ENCODE results near the gene SERINC3.

SERINC3 gene

DNA sequence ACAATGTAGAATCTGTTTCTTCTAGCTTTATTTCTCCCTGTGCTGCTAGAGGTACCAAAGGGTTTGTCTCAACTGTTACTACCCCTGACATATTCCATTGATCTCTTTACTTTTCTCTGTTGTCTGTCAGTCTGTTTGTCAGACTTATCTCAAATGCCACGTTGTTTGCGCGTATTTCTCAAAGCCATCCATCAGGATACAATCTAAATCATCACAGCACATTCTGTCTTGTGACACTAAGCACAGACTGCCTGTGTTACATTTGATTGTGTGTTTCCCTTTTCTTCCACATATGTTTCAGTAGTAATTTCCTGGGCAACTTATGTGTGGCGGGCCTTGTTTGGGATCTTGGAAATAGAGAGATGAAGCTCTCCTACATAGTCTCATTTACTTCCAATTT lies 30.2 kb upstream of the SERINC3 start:
- no peaks in the 10 kb centered on the region for H3K9me3 Mint-ChIP-seq

DNA sequence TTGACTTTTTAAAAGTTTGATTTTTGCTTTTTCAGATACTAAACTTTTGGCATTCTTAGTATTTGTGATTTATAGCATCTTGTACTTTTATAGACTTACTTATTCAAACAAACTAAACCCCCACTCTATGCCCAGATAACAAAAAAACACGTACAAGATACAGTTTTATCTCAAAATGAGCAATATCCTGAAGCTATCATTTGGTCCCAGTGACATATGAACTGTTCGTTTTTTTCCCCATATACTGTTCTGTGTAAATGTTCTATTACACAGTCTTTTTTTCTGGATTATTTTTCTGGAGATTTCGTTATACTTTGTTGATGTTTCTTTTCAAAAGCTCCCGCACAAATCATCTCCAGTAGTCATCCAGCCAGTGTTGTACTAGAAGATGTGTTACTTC lies 27.3 kb upstream of the SERINC3 start:
- TF ChIP-seq, protein P1, sequence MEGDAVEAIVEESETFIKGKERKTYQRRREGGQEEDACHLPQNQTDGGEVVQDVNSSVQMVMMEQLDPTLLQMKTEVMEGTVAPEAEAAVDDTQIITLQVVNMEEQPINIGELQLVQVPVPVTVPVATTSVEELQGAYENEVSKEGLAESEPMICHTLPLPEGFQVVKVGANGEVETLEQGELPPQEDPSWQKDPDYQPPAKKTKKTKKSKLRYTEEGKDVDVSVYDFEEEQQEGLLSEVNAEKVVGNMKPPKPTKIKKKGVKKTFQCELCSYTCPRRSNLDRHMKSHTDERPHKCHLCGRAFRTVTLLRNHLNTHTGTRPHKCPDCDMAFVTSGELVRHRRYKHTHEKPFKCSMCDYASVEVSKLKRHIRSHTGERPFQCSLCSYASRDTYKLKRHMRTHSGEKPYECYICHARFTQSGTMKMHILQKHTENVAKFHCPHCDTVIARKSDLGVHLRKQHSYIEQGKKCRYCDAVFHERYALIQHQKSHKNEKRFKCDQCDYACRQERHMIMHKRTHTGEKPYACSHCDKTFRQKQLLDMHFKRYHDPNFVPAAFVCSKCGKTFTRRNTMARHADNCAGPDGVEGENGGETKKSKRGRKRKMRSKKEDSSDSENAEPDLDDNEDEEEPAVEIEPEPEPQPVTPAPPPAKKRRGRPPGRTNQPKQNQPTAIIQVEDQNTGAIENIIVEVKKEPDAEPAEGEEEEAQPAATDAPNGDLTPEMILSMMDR (IDR thresholded peaks at IDR 0.05; ENCODE audit: unreplicated experiment in 3 of 3), result no peak
- H3K36me3 Mint-ChIP-seq (ENCODE audit: low read depth), result no peaks in the 10 kb centered on the region
- peak overlapping the region; percentile 93 to 94 (median 94) for H3K27ac Mint-ChIP-seq
- H3K4me1 Mint-ChIP-seq, result peaks cover 50% of the 10 kb centered on the region
- H3K27me3 Mint-ChIP-seq (ENCODE audit: low read depth), result no peaks in the 10 kb centered on the region
- H3K9me3 Mint-ChIP-seq, result no peaks in the 10 kb centered on the region
- H3K4me3 Mint-ChIP-seq, result peak overlapping the region in 1 of 3 experiments; percentile 21

More for the DNA sequence above, 30.2 kb upstream of the SERINC3 start:
- Mint-ChIP-seq H3K36me3 (ENCODE audit: low read depth) (no peaks in the 10 kb centered on the region), H3K27me3 (ENCODE audit: low read depth) (no peaks in the 10 kb centered on the region), H3K4me3 (no peak overlapping the region), H3K27ac (peak overlapping the region; percentile 78 to 84 (median 78)), H3K4me1 (peaks cover 54% of the 10 kb centered on the region)
- TF ChIP-seq, protein P1 (IDR thresholded peaks at IDR 0.05; ENCODE audit: unreplicated experiment in 3 of 3), result no peak

DNA sequence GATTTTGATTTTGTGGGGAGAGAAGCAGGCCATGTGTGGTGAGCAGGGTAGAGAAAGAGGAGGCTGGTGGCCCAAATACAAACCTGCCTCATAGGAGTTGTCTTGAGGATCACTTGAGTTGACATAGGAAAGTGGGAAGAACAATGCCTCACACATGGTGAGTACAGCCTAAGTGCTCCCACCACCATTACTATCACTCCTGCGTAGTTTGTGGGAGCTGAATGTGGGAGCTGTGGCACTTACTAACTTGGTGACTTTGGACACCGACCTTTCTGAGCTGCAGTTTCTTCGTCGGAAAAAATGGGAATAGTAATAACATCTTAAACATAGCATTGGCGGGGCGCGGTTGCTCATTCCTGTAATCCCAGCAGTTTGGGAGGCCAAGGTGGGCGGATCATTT lies 25.5 kb upstream of the SERINC3 start:
- H3K27me3 Mint-ChIP-seq (ENCODE audit: low read depth), result no peaks in the 10 kb centered on the region

DNA sequence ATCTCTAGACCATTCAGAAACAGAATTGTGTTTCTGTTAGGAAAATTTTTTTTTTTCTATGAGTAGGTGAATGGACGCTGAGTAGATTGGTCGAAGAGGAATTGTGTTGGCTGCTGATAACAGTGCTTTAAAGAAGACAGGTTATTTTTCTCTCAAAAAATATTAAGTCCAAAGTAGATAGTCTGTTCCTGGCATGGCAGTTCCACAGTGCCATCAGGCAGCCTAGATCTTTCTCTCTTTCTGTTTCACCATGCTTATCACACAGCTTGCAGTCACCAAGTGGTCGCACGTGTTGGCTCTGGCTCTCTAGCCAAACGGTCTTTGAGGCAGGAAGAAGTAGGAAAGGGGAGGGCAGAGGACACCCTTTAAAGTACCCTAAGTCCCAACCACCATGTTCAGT lies 22.4 kb upstream of the SERINC3 start:
- H3K36me3 Mint-ChIP-seq (ENCODE audit: low read depth), result no peaks in the 10 kb centered on the region
- H3K4me3 Mint-ChIP-seq, result no peak overlapping the region
- peak overlapping the region in 1 of 3 experiments; percentile 38 for H3K27ac Mint-ChIP-seq
- no peaks in the 10 kb centered on the region for H3K9me3 Mint-ChIP-seq
- H3K27me3 Mint-ChIP-seq (ENCODE audit: low read depth), result no peaks in the 10 kb centered on the region
- H3K4me1 Mint-ChIP-seq, result peaks cover 33% of the 10 kb centered on the region
- TF ChIP-seq, protein P1 (IDR thresholded peaks at IDR 0.05; ENCODE audit: unreplicated experiment in 3 of 3), result no peak

More for the DNA sequence above, 25.5 kb upstream of the SERINC3 start:
- TF ChIP-seq, protein P1 (IDR thresholded peaks at IDR 0.05; ENCODE audit: unreplicated experiment in 3 of 3), result no peak
- peak overlapping the region; percentile 65 to 94 (median 93) for H3K27ac Mint-ChIP-seq
- H3K36me3 Mint-ChIP-seq (ENCODE audit: low read depth), result no peaks in the 10 kb centered on the region
- H3K4me3 Mint-ChIP-seq, result no peak overlapping the region
- H3K4me1 Mint-ChIP-seq, result peaks cover 43% of the 10 kb centered on the region
- no peaks in the 10 kb centered on the region for H3K9me3 Mint-ChIP-seq

DNA sequence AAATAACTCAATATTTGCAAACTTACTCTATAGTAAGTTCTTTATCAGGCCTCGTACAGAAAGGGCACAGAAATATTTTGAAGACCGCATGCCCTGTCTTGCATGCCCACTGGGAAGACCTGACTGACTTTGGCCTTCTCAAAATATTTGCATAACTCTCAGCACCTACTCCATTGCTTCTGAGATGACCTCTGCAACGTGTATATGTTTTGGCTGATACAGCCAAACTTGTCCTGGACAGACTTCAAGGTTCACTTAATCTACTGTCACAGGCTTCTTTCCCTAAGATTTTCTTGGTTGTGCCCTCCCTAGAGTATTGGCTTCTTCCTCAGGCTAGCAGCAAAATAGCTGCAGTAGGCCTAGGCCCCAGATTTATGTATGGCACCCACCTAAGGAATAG lies 21.5 kb upstream of the SERINC3 start:
- TF ChIP-seq, protein P1 (IDR thresholded peaks at IDR 0.05; ENCODE audit: unreplicated experiment in 3 of 3), result no peak
- no peaks in the 10 kb centered on the region for H3K27me3 Mint-ChIP-seq (ENCODE audit: low read depth)
- H3K4me1 Mint-ChIP-seq, result peaks cover 24% of the 10 kb centered on the region
- peak overlapping the region in 2 of 3 experiments; percentile 84 to 86 for H3K27ac Mint-ChIP-seq
- H3K4me3 Mint-ChIP-seq, result no peak overlapping the region
- H3K36me3 Mint-ChIP-seq (ENCODE audit: low read depth), result no peaks in the 10 kb centered on the region
- H3K9me3 Mint-ChIP-seq, result no peaks in the 10 kb centered on the region

DNA sequence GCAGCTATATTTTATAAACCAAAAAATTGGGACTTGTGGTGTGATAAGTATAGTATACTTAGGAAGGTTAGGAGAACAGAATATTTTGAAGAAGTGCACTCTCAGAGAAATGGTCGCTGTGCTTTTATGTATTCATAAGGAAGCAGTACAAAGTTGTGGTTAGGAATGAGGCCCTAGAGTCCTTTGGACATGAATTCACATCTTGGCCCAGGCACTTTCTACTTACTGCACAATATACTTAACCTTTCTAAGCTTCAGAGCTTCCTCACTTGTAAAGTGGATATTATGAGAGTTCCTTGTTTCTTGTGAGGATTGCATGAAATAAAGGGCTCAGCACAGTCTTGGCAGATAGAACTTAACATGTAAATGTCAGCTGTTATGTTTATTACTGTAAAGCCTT lies 21.0 kb upstream of the SERINC3 start:
- Mint-ChIP-seq H3K36me3 (ENCODE audit: low read depth) (no peaks in the 10 kb centered on the region), H3K4me1 (peaks cover 24% of the 10 kb centered on the region), H3K4me3 (no peak overlapping the region), H3K27me3 (ENCODE audit: low read depth) (no peaks in the 10 kb centered on the region), H3K27ac (peak overlapping the region; percentile 33 to 86 (median 84)), H3K9me3 (no peaks in the 10 kb centered on the region)
- TF ChIP-seq, protein P1 (IDR thresholded peaks at IDR 0.05; ENCODE audit: unreplicated experiment in 3 of 3), result no peak

Measured in nephron (organoid).